Gastrocnemius medialis (tissue), 4 donors: ENCODE results near the gene ITPRIP. TPM values are rescaled to one million over a fixed set of nuclear protein-coding genes. Genes with fewer than 3 reads are reported as not detected.

Experiments
- ATAC-seq, 2 donors: fragments of 150-250 bp; one replicate each; pipeline ENCODE4 v1.9.1; 2016
- DNase-seq, 2 donors: peaks; one replicate each; pipeline ENCODE4 v3.0.0-alpha.2; 2019
- H3K27ac ChIP-seq, 4 donors: fragments of 200-600 bp; sonication (generic); 1 replicate in 1 of 4; 2 replicates in 3 of 4; pipeline ENCODE4 v1.5.1; 2016 to 2018; ENCODE audit warnings: mild to moderate bottlenecking in 2 of 4, moderate library complexity in 1 of 4
- H3K27me3 ChIP-seq, 3 donors: fragments of 200-600 bp; sonication (generic) in 2 of 3; 1 replicate in 1 of 3; 2 replicates in 2 of 3; pipeline versions ENCODE4 v1.5.1 to v1.6.0; 2016 to 2019; ENCODE audit warnings: mild to moderate bottlenecking in 1 of 3, moderate library complexity in 1 of 3
- H3K36me3 ChIP-seq, 2 donors: fragments of 200-600 bp; sonication (generic) in 1 of 2; one replicate each; pipeline ENCODE4 v1.5.1; 2017 to 2018
- H3K4me1 ChIP-seq, 2 donors: fragments of 200-600 bp; sonication (generic) in 1 of 2; one replicate each; pipeline ENCODE4 v1.5.1; 2016 to 2017; ENCODE audit warnings: mild to moderate bottlenecking in 2 of 2
- H3K4me3 ChIP-seq, 4 donors: fragments of 200-600 bp; sonication (generic) in 3 of 4; 1 replicate in 1 of 4; 2 replicates in 3 of 4; pipeline ENCODE4 v1.5.1; 2016 to 2019; ENCODE audit warnings: mild to moderate bottlenecking in 2 of 4
- H3K9me3 ChIP-seq, 3 donors: fragments of 200-600 bp; sonication (generic) in 2 of 3; 1 replicate in 1 of 3; 2 replicates in 2 of 3; pipeline ENCODE4 v1.5.1; 2016 to 2019
- POLR2A ChIP-seq, 2 donors: fragments of 450-650 bp; IDR thresholded peaks; one replicate each; pipeline ENCODE4 v1.6.1; 2017; ENCODE audit warnings: antibody characterized with exemption in 2 of 2, mild to moderate bottlenecking in 2 of 2, moderate library complexity in 2 of 2
- in situ Hi-C, 4 donors: fragments of 200-750 bp; cut with MboI; loops; one replicate each; pipeline versions ENCODE4 v1.15.0 to v1.8.0; 2017; ENCODE audit warnings: low sequenced_read_pairs in 4 of 4
- intact Hi-C: fragments of 100-400 bp; cut with DNase I; formaldehyde crosslinking; loops from one replicate; pipeline ENCODE4 v1.15.1; 2023; ENCODE audit warnings: low total_unique reads
- total RNA-seq, 4 donors: library from RNA; depleted of rRNA; stranded (reverse); fragments of >200 nt; gene quantifications; one replicate each; pipeline versions ENCODE4 v1.1.0 to v1.2.3, GENCODE V29; 2016
- TF ChIP-seq, protein P1 (sequence below), 5 experiments: fragments of 450-650 bp in 3 of 5; fragments of 200-600 bp in 2 of 5; sonication (generic) in 2 of 5; IDR thresholded peaks in 4 of 5; conservative IDR thresholded peaks in 1 of 5; 1 replicate in 4 of 5; 2 replicates in 1 of 5; pipeline ENCODE4 v1.5.1; 2016 to 2019; ENCODE audit warnings: antibody characterized with exemption in 5 of 5, mild to moderate bottlenecking in 3 of 5, moderate library complexity in 3 of 5

Gene ITPRIP
- total RNA-seq, 4 donors from 2014 or later, result 5.0 to 19.9 (median 7.9) TPM

- no peak overlapping the region for H3K4me3 ChIP-seq
- TF ChIP-seq, protein P1, sequence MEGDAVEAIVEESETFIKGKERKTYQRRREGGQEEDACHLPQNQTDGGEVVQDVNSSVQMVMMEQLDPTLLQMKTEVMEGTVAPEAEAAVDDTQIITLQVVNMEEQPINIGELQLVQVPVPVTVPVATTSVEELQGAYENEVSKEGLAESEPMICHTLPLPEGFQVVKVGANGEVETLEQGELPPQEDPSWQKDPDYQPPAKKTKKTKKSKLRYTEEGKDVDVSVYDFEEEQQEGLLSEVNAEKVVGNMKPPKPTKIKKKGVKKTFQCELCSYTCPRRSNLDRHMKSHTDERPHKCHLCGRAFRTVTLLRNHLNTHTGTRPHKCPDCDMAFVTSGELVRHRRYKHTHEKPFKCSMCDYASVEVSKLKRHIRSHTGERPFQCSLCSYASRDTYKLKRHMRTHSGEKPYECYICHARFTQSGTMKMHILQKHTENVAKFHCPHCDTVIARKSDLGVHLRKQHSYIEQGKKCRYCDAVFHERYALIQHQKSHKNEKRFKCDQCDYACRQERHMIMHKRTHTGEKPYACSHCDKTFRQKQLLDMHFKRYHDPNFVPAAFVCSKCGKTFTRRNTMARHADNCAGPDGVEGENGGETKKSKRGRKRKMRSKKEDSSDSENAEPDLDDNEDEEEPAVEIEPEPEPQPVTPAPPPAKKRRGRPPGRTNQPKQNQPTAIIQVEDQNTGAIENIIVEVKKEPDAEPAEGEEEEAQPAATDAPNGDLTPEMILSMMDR (IDR thresholded peaks at IDR 0.05 in 4 of 5, conservative IDR thresholded peaks at IDR 0.05 in 1 of 5), result no peak
- no peak for TF ChIP-seq POLR2A (IDR thresholded peaks at IDR 0.05)
- intact Hi-C loops (no loop called here), in situ Hi-C loops (no loop called here)
- no peaks in the 10 kb centered on the region for H3K36me3 ChIP-seq
- H3K27ac ChIP-seq, result peak overlapping the region; percentile 82 to 97 (median 92)
- H3K9me3 ChIP-seq, result no peaks in the 10 kb centered on the region
- peaks cover 77 to 83% of the 10 kb centered on the region in 2 donors for H3K4me1 ChIP-seq
- ATAC-seq (no peak), DNase-seq (no peak)
- H3K27me3 ChIP-seq, result no peaks in the 10 kb centered on the region
Observed at GRCh38 chr10:104324931-104325330, 13.3 kb downstream of the ITPRIP start.

DNA sequence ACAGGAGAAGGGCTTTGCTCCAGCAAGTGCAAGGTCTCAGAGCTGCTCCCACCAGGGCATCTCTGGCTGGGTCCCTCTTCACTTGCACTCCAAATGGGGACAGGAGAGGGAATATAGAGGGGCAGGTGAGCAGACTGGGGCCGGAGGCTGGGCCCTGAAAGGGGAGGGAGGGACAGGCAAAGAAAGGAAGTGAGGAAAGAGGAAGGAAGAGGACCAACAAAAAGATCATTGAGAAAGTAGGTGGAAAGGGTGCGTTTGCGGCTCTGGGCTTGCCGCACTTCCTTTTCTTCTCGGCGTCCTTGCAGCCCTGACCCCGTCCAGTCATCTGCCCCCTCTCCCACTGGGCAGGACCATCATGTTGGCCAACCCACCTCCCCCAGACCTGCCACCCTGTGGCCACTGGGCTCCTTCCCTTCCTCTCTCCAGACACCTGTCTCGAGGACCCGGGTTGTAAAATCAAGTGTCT is 14.0 kb downstream of the ITPRIP start:
- no peak for TF ChIP-seq POLR2A (IDR thresholded peaks at IDR 0.05)
- TF ChIP-seq, protein P1 (IDR thresholded peaks at IDR 0.05 in 4 of 5, conservative IDR thresholded peaks at IDR 0.05 in 1 of 5), result no peak
- H3K4me3 ChIP-seq, result no peak overlapping the region
- H3K4me1 ChIP-seq, result peaks cover 77 to 83% of the 10 kb centered on the region in 2 donors
- H3K36me3 ChIP-seq, result no peaks in the 10 kb centered on the region
- DNase-seq (peak in 1 of 2 donors; percentile 33), ATAC-seq (no peak)
- in situ Hi-C loops, result no loop called here
- no peaks in the 10 kb centered on the region for H3K27me3 ChIP-seq
- intact Hi-C loops, result no loop called here
- no peaks in the 10 kb centered on the region for H3K9me3 ChIP-seq
- peak overlapping the region in 3 of 4 donors; percentile 10 to 96 (median 19) for H3K27ac ChIP-seq

- Histone ChIP-seq H3K36me3 (no peaks in the 10 kb centered on the region), H3K9me3 (no peaks in the 10 kb centered on the region), H3K4me1 (peaks cover 77 to 83% of the 10 kb centered on the region in 2 donors), H3K27ac (peak overlapping the region in 3 of 4 donors; percentile 7 to 17 (median 10)), H3K4me3 (no peak overlapping the region), H3K27me3 (no peaks in the 10 kb centered on the region)
- DNase-seq, result no peak
- in situ Hi-C loops (no loop called here), intact Hi-C loops (no loop called here)
- ATAC-seq, result no peak
- TF ChIP-seq POLR2A (IDR thresholded peaks at IDR 0.05), result no peak
- TF ChIP-seq, protein P1 (IDR thresholded peaks at IDR 0.05 in 4 of 5, conservative IDR thresholded peaks at IDR 0.05 in 1 of 5), result no peak
Observed at GRCh38 chr10:104323760-104324201, 14.5 kb downstream of the ITPRIP start.

DNA sequence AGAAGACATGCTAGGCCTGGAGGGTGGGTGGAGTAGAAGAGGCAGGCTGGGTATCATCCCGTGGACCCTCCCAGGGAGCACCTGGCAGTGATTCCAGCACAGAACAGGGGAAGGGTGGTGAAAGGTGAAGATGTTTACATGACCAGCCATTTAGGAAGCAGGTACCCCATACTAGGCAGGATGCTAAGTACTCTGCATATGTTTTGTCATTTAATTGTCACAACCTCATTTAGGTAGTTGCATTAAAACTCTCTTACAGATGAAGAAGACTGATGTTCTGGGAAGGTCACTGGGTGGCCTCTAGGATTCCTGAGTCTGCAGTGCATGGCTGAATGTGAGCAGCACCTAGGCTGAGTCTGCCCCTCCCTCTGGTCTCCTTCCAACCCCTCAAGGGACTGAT is 15.2 kb downstream of the ITPRIP start:
- H3K27ac ChIP-seq, result peak overlapping the region; percentile 46 to 61 (median 54)
- DNase-seq, result no peak
- no peak for ATAC-seq

More for the DNA sequence above, 15.2 kb downstream of the ITPRIP start:
- Histone ChIP-seq H3K9me3 (no peaks in the 10 kb centered on the region), H3K4me1 (peaks cover 74 to 82% of the 10 kb centered on the region in 2 donors), H3K4me3 (no peak overlapping the region), H3K27me3 (no peaks in the 10 kb centered on the region), H3K36me3 (no peaks in the 10 kb centered on the region)
- intact Hi-C loops, result no loop called here
- in situ Hi-C loops, result no loop called here
- TF ChIP-seq POLR2A (IDR thresholded peaks at IDR 0.05), result no peak
- TF ChIP-seq, protein P1 (IDR thresholded peaks at IDR 0.05 in 4 of 5, conservative IDR thresholded peaks at IDR 0.05 in 1 of 5), result no peak
